CD4-positive, CD25-positive, alpha-beta regulatory T cell (primary cell): Measurements from ENCODE around the gene USP32. TPM values are rescaled to one million over a fixed set of nuclear protein-coding genes. Genes with fewer than 3 reads are reported as not detected.
"Not testable (repeated sequence)": the region's sequence is repeated elsewhere in the genome, so short reads cannot be mapped to it uniquely, and the experiment has no call there.

ENCODE experiments used
- ATAC-seq, 2 donors: fragments of 150-1000 bp; cut with Tn5 transposase; one replicate each; pipeline ENCODE4 v1.10.0; 2021; ENCODE audit warnings: low read depth in 2 of 2, moderate number of reproducible peaks in 2 of 2, moderate library complexity in 1 of 2
- DNase-seq, 3 donors: peaks; one replicate each; pipeline versions ENCODE4 v3.0.0 to v3.0.0-alpha.2; 2012 to 2022; ENCODE audit warnings: mixed read lengths in 1 of 3
- H3K27ac ChIP-seq: one replicate; pipeline ENCODE4 v1.7.0; 2013; ENCODE audit warnings: mild to moderate bottlenecking, low read length; ENCODE audit not compliant: insufficient read depth, poor library complexity, severe bottlenecking
- H3K27me3 ChIP-seq: one replicate; pipeline ENCODE4 v1.7.0; 2013; ENCODE audit warnings: low read length; ENCODE audit not compliant: control insufficient read depth, insufficient read depth
- H3K36me3 ChIP-seq: one replicate; pipeline ENCODE4 v1.7.0; 2013; ENCODE audit warnings: mild to moderate bottlenecking, low read length, moderate library complexity; ENCODE audit not compliant: control insufficient read depth, insufficient read depth
- H3K4me1 ChIP-seq: 2 replicates; pipeline ENCODE4 v1.7.0; 2013; ENCODE audit warnings: mild to moderate bottlenecking, low read length; ENCODE audit not compliant: insufficient read depth, control insufficient read depth, poor library complexity, severe bottlenecking
- H3K4me3 ChIP-seq: one replicate; pipeline ENCODE4 v1.7.0; 2013; ENCODE audit warnings: low read depth, mild to moderate bottlenecking, low read length, moderate library complexity
- H3K9me3 ChIP-seq, 2 experiments: 1 replicate in 1 of 2; 2 replicates in 1 of 2; pipeline ENCODE4 v1.7.0; 2013; ENCODE audit warnings: low read length in 2 of 2, mild to moderate bottlenecking in 1 of 2, moderate library complexity in 1 of 2; ENCODE audit not compliant: control insufficient read depth in 2 of 2
- H3K27ac Mint-ChIP-seq, 3 donors: one replicate each; pipeline ENCODE4 v1.8.0; 2020 to 2022; ENCODE audit warnings: mild to moderate bottlenecking in 3 of 3, mixed read lengths in 3 of 3, moderate library complexity in 2 of 3
- H3K27me3 Mint-ChIP-seq: one replicate; pipeline ENCODE4 v1.8.0; 2022; ENCODE audit warnings: mild to moderate bottlenecking, mixed read lengths
- H3K36me3 Mint-ChIP-seq: one replicate; pipeline ENCODE4 v1.8.0; 2020; ENCODE audit warnings: mixed read lengths
- H3K4me1 Mint-ChIP-seq, 4 donors: one replicate each; pipeline ENCODE4 v1.8.0; 2020 to 2022; ENCODE audit warnings: mixed read lengths in 4 of 4, mild to moderate bottlenecking in 1 of 4
- H3K4me3 Mint-ChIP-seq, 4 donors: one replicate each; pipeline ENCODE4 v1.8.0; 2020 to 2022; ENCODE audit warnings: mild to moderate bottlenecking in 4 of 4, mixed read lengths in 4 of 4, moderate library complexity in 3 of 4
- H3K9me3 Mint-ChIP-seq, 7 donors: one replicate each; pipeline ENCODE4 v1.8.0; 2020 to 2022; ENCODE audit warnings: mixed read lengths in 7 of 7, mild to moderate bottlenecking in 3 of 7, moderate library complexity in 2 of 7
- polyA plus RNA-seq, 4 donors: library from polyadenylated mRNA; unstranded; fragments of 300-500 nt; fragmentation: Illumina TruSeq; gene quantifications; one replicate each; pipeline ENCODE4 v1.2.3, GENCODE V29; 2021
- total RNA-seq: library from RNA; stranded (reverse); gene quantifications from one replicate; pipeline ENCODE4 v1.2.3, GENCODE V29; 2022

USP32 gene
- total and polyA plus RNA-seq, 5 donors from 2014 or later, result 6.1 to 47.0 (median 7.5) TPM

GRCh38 chr17:60335289-60335688 is 56.6 kb downstream of the USP32 start:
- peaks cover 23% of the 10 kb centered on the region for H3K36me3 Mint-ChIP-seq
- H3K27ac Mint-ChIP-seq, result no peak overlapping the region
- H3K4me3 Mint-ChIP-seq, result no peak overlapping the region
- Histone ChIP-seq H3K4me3 (no peak overlapping the region), H3K36me3 (peaks cover 3% of the 10 kb centered on the region), H3K4me1 (no peaks in the 10 kb centered on the region), H3K27ac (no peak overlapping the region), H3K9me3 (no peaks in the 10 kb centered on the region), H3K27me3 (no peaks in the 10 kb centered on the region)
- H3K4me1 Mint-ChIP-seq, result peaks cover 4 to 21% (median 6%) of the 10 kb centered on the region in 4 donors
- no peak for ATAC-seq
- no peak for DNase-seq
- no peaks in the 10 kb centered on the region for H3K27me3 Mint-ChIP-seq
- no peaks in the 10 kb centered on the region for H3K9me3 Mint-ChIP-seq

- Histone ChIP-seq H3K4me3 (no peak overlapping the region), H3K27ac (no peak overlapping the region)
- H3K27me3 Mint-ChIP-seq, result no peaks in the 10 kb centered on the region
Measured at GRCh38 chr17:60333628-60334031, 58.3 kb downstream of the USP32 start.

GRCh38 chr17:60333072-60333471 is 58.9 kb downstream of the USP32 start:
- H3K4me3 ChIP-seq, H3K27me3 ChIP-seq, H3K4me1 ChIP-seq, ATAC-seq, H3K4me3 Mint-ChIP-seq, H3K9me3 ChIP-seq, H3K36me3 ChIP-seq, H3K27ac Mint-ChIP-seq, H3K9me3 Mint-ChIP-seq, H3K27me3 Mint-ChIP-seq, H3K27ac ChIP-seq, DNase-seq: not testable (repeated sequence)
- H3K4me1 Mint-ChIP-seq, result peaks cover 5 to 21% (median 7%) of the 10 kb centered on the region in 4 donors
- peaks cover 19% of the 10 kb centered on the region for H3K36me3 Mint-ChIP-seq

More at GRCh38 chr17:60333628-60334031, 58.3 kb downstream of the USP32 start:
- no peak for DNase-seq
- Mint-ChIP-seq H3K27ac (peak overlapping the region in 1 of 3 donors; percentile 52), H3K9me3 (no peaks in the 10 kb centered on the region), H3K4me3 (no peak overlapping the region), H3K4me1 (peaks cover 5 to 21% (median 7%) of the 10 kb centered on the region in 4 donors), H3K36me3 (peaks cover 19% of the 10 kb centered on the region)
- Histone ChIP-seq H3K36me3 (peaks cover 3% of the 10 kb centered on the region), H3K4me1 (no peaks in the 10 kb centered on the region), H3K9me3 (no peaks in the 10 kb centered on the region), H3K27me3 (no peaks in the 10 kb centered on the region)
- ATAC-seq, result no peak

GRCh38 chr17:60332574-60332973 is 59.4 kb downstream of the USP32 start:
- no peaks in the 10 kb centered on the region for H3K9me3 ChIP-seq
- peaks cover 15% of the 10 kb centered on the region for H3K36me3 Mint-ChIP-seq
- no peaks in the 10 kb centered on the region for H3K27me3 ChIP-seq
- peaks cover 6% of the 10 kb centered on the region for H3K36me3 ChIP-seq
- peaks cover 5 to 21% (median 7%) of the 10 kb centered on the region in 4 donors for H3K4me1 Mint-ChIP-seq
- H3K27ac Mint-ChIP-seq, result peak overlapping the region in 1 of 3 donors; percentile 26
- no peak overlapping the region for H3K4me3 Mint-ChIP-seq
- no peak for DNase-seq
- no peak overlapping the region for H3K4me3 ChIP-seq
- no peak for ATAC-seq
- H3K27me3 Mint-ChIP-seq, result no peaks in the 10 kb centered on the region
- H3K9me3 Mint-ChIP-seq, result no peaks in the 10 kb centered on the region
- no peak overlapping the region for H3K27ac ChIP-seq
- no peaks in the 10 kb centered on the region for H3K4me1 ChIP-seq

GRCh38 chr17:60330731-60331130 is 61.2 kb downstream of the USP32 start:
- no peaks in the 10 kb centered on the region for H3K9me3 Mint-ChIP-seq
- no peak overlapping the region for H3K4me3 ChIP-seq
- no peaks in the 10 kb centered on the region for H3K27me3 Mint-ChIP-seq
- ATAC-seq (no peak), DNase-seq (no peak)
- H3K9me3 ChIP-seq, result no peaks in the 10 kb centered on the region
- peaks cover 5 to 21% (median 10%) of the 10 kb centered on the region in 4 donors for H3K4me1 Mint-ChIP-seq
- no peak overlapping the region for H3K4me3 Mint-ChIP-seq
- H3K36me3 ChIP-seq, result peaks cover 6% of the 10 kb centered on the region
- H3K4me1 ChIP-seq, result no peaks in the 10 kb centered on the region
- peaks cover 20% of the 10 kb centered on the region for H3K36me3 Mint-ChIP-seq
- H3K27ac ChIP-seq, result no peak overlapping the region
- H3K27ac Mint-ChIP-seq, result peak overlapping the region in 1 of 3 donors; percentile 78
- H3K27me3 ChIP-seq, result no peaks in the 10 kb centered on the region

GRCh38 chr17:60328679-60329078 is 63.3 kb downstream of the USP32 start:
- H3K9me3 ChIP-seq, result no peaks in the 10 kb centered on the region

GRCh38 chr17:60327901-60328273 is 64.0 kb downstream of the USP32 start:
- H3K4me3 ChIP-seq, result no peak overlapping the region
- no peak overlapping the region for H3K27ac Mint-ChIP-seq
- H3K4me1 ChIP-seq, result no peaks in the 10 kb centered on the region
- peaks cover 5 to 14% (median 12%) of the 10 kb centered on the region in 4 donors for H3K4me1 Mint-ChIP-seq
- no peak overlapping the region for H3K27ac ChIP-seq
- H3K27me3 ChIP-seq, result no peaks in the 10 kb centered on the region
- peaks cover 17% of the 10 kb centered on the region for H3K36me3 Mint-ChIP-seq
- no peak overlapping the region for H3K4me3 Mint-ChIP-seq
- no peaks in the 10 kb centered on the region for H3K9me3 ChIP-seq
- no peaks in the 10 kb centered on the region for H3K9me3 Mint-ChIP-seq
- H3K36me3 ChIP-seq, result peaks cover 6% of the 10 kb centered on the region
- no peak for DNase-seq
- H3K27me3 Mint-ChIP-seq, result no peaks in the 10 kb centered on the region
- no peak for ATAC-seq

More at GRCh38 chr17:60328679-60329078, 63.3 kb downstream of the USP32 start:
- Mint-ChIP-seq H3K27ac (no peak overlapping the region), H3K4me1 (peaks cover 5 to 14% (median 10%) of the 10 kb centered on the region in 4 donors), H3K4me3 (no peak overlapping the region), H3K36me3 (peaks cover 17% of the 10 kb centered on the region), H3K9me3 (no peaks in the 10 kb centered on the region), H3K27me3 (no peaks in the 10 kb centered on the region)
- ATAC-seq, result no peak
- no peak for DNase-seq
- Histone ChIP-seq H3K36me3 (peaks cover 6% of the 10 kb centered on the region), H3K27me3 (no peaks in the 10 kb centered on the region), H3K4me3 (no peak overlapping the region), H3K4me1 (no peaks in the 10 kb centered on the region), H3K27ac (no peak overlapping the region)

GRCh38 chr17:60327134-60327900 is 64.6 kb downstream of the USP32 start:
- Mint-ChIP-seq H3K36me3 (peaks cover 13% of the 10 kb centered on the region), H3K27me3 (no peaks in the 10 kb centered on the region), H3K9me3 (no peaks in the 10 kb centered on the region), H3K4me1 (peaks cover 0 to 15% (median 10%) of the 10 kb centered on the region in 4 donors), H3K4me3 (no peak overlapping the region), H3K27ac (peak overlapping the region in 1 of 3 donors; percentile 43)
- H3K4me1 ChIP-seq, result no peaks in the 10 kb centered on the region
- H3K9me3 ChIP-seq, result no peaks in the 10 kb centered on the region
- H3K27me3 ChIP-seq, result no peaks in the 10 kb centered on the region
- H3K4me3 ChIP-seq, result no peak overlapping the region
- peaks cover 6% of the 10 kb centered on the region for H3K36me3 ChIP-seq
- H3K27ac ChIP-seq, result no peak overlapping the region
- DNase-seq (no peak), ATAC-seq (no peak)
